Bladder microvascular endothelial cell (primary cell): ENCODE results near the gene RELL2. TPM values are rescaled to one million over a fixed set of nuclear protein-coding genes. Genes with fewer than 3 reads are reported as not detected.

Source experiments
- total RNA-seq: library from RNA; depleted of rRNA; stranded (reverse); fragments of >200 nt; gene quantifications from 2 replicates; pipeline ENCODE4 v1.2.3, GENCODE V29; 2014

The RELL2 gene, protein sequence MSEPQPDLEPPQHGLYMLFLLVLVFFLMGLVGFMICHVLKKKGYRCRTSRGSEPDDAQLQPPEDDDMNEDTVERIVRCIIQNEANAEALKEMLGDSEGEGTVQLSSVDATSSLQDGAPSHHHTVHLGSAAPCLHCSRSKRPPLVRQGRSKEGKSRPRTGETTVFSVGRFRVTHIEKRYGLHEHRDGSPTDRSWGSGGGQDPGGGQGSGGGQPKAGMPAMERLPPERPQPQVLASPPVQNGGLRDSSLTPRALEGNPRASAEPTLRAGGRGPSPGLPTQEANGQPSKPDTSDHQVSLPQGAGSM
- total RNA-seq: 3.1 and 5.6 TPM in 2 replicates

GRCh38 chr5:141636413-141637122 is at the start of gene RELL2, which contains the start of gene HDAC3:
Gene RELL2 (plus strand): TSS chr5:141636997. CDS start chr5:141638226, 1,229 bp downstream.
Gene HDAC3 (minus strand): TSS chr5:141636849. CDS start chr5:141636790, 59 bp downstream.

DNA sequence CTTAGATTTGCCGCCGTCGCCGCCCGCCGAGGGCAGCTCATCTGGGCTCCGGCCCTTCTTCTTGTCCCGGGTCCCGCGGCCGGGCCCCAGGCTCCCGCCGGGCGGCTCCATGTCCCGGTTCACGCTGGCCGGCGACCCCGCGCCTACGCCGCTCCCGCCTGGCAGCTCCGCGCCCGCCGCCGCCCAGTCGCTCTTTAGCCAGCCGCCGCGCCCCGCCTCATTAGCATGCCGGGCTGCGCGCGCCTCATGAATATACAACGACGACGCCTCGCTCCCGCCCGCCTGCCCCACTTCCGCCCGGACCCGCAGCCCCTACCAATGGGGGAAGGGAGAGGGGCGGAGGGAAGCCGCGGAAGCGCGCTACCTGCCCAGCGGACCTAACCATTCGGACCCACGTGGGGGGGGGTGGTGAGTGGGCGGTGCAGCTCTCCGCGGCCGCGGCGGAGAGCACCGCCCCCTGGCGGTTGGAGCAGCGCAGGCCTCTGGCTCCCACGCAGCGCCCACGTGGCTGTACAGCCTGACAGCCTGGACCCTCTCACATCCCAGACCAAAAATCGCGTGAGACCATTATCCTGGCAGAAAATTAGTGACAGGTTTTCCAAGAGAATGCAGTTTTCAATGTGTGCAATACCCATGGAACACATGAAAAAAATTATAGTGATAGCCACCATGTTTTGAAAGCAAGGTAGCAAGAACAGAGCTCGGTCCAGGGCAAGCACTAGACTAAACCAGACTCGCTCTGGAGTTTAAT is 17.8 kb upstream of the RELL2 start, which contains the start of gene DIAPH1:
Gene DIAPH1, minus strand, starts transcription at position 197 of the 751 bp plus-strand sequence. Its CDS starts 86 bp downstream, at position 111.

DNA sequence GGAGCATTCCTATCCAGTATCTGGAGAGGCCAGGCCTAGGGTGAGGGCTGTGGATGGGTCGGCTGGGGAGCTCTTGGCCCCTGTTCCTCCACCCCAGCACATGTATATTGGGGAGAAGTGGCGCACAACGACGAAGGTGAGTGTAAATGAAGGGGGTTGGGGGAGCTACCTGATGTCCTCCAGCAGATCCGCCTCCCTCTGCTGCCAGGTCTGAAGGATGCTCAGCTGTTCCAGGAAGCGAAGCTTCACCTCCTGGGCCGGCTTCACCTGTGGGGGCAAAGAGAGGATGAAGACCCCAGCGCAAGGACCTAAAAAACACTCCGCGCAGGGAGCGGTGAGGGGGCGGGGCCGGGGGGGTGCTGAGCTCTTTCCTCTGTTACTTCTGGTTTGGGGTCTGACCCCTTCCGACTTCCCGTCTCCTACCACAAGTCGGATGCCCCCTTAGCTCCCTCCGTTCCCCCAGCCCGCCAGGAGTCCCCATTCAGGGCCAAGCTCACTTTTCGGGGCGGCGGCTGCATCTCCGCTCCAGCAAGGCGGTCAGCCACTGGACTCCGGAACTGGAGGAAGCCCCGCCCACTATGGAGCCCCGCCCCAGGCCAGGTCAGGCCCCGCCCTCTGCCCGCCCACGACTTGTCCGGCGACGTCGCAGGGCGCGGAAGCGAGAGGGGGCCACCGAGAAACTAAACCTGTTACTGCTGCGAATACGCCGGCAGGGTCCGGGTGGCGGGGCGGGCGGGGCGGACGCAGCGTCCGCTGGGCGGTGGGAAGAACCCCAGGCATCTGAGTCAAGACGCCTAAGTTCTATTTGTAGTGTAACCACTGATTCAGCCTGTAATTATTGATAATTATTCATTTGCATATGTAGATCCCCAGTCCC is 14.3 kb downstream of the RELL2 start, which contains the start of gene FCHSD1:
Gene FCHSD1, minus strand, starts transcription at position 568 of the 877 bp plus-strand sequence. Its CDS starts 50 bp downstream, at position 518.

DNA sequence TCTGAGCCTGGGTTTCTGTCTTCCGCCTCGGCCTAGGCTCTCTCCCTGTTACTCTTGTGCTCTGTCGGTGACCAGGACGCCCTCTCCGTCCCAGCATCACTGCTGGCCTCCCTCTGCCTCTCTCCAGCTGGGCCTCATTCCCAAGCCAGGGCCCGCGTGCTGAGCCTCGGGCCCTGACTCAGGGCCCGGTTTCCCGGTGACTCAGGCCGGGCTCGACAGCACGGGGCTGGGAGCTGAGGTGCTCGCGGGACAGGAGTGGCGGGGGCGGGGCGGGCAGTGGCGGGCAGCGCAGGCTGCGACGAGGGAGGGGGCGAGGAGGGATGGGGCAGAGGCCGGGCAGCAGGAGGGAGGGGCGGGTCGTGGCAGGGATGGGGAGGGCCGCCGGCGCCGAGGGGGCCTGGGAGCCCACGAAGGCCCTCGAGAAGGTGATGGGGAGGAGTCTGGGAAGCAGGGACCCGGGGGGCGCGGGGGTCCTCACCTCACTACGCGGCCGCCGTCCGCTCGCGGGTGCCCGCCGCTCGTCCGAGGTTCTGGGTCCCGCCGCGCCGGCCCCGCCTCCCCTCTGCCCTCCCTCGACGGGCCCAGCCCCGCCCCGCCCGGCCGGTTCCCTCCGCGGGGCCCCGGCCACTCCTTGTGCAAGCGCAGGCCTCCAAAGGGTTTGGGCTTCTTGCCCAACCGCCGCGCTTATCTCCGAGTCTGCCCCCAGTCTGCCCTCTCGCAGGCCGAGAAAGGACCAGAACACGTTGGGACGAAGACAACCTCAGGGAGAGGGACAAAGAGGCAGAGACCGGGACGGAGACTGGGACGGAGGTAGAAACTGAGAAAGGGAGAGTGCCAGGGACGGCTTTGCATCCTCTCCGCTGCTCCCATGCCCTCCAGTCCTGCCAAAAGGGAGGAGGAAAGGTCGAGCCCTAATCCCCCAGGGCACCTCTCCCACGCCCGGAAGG is 45.2 kb downstream of the RELL2 start, which contains the start of gene ARAP3:
Gene ARAP3, minus strand, starts transcription at position 536 of the 947 bp plus-strand sequence. CDS start 1,744 bp downstream, outside the sequence.

Other genes starting within 250 kb of the RELL2 start
- gene PCDHGB4, start 249.3 kb upstream of the RELL2 start, total RNA-seq: 8.3 and 20.1 TPM in 2 replicates
- 0.65 and 3.0 TPM in 2 replicates for gene PCDHGA8, start 244.4 kb upstream of the RELL2 start, total RNA-seq
- 8.1 and 23.0 TPM in 2 replicates for gene PCDHGB5, start 239.1 kb upstream of the RELL2 start, total RNA-seq
- gene PCDHGA9, start 234.2 kb upstream of the RELL2 start, total RNA-seq: 0.97 and 4.5 TPM in 2 replicates
- 1.6 and 3.9 TPM in 2 replicates for gene PCDHGB6, start 229.0 kb upstream of the RELL2 start, total RNA-seq
- gene PCDHGA10, start 224.0 kb upstream of the RELL2 start, total RNA-seq: 2.1 and 5.2 TPM in 2 replicates
- gene PCDHGB7, start 219.3 kb upstream of the RELL2 start, total RNA-seq: 3.2 and 12.3 TPM in 2 replicates
- 4.0 and 14.5 TPM in 2 replicates for gene PCDHGA11, start 215.9 kb upstream of the RELL2 start, total RNA-seq
- gene PCDHGA12, start 206.5 kb upstream of the RELL2 start, total RNA-seq: 1.8 and 6.2 TPM in 2 replicates
- 6.5 and 22.3 TPM in 2 replicates for gene PCDHGC3, start 161.0 kb upstream of the RELL2 start, total RNA-seq
- gene PCDHGC4, start 152.0 kb upstream of the RELL2 start, total RNA-seq: 0.49 and 2.8 TPM in 2 replicates
- 0.32 and 1.4 TPM in 2 replicates for gene PCDHGC5, start 147.9 kb upstream of the RELL2 start, total RNA-seq
- 43.5 and 77.2 TPM in 2 replicates for gene DIAPH1, start 18.0 kb upstream of the RELL2 start, total RNA-seq
- gene HDAC3, start 148 bp upstream of the RELL2 start, total RNA-seq: 35.5 and 49.5 TPM in 2 replicates
- gene FCHSD1, start 14.4 kb downstream of the RELL2 start, total RNA-seq: 14.2 and 24.1 TPM in 2 replicates
- 26.2 and 58.8 TPM in 2 replicates for gene ARAP3, start 45.2 kb downstream of the RELL2 start, total RNA-seq
- 191 and 196 TPM in 2 replicates for gene PCDH1, start 241.4 kb downstream of the RELL2 start, total RNA-seq